ENCODE results near the gene MPL. TPM values are rescaled to one million over a fixed set of nuclear protein-coding genes. Genes with fewer than 3 reads are reported as not detected.

Gene MPL
- total RNA-seq, 1 donor from 2014 or later: not detected

GRCh38 chr1:43325381-43325780 lies 12.2 kb upstream of the MPL start:
- DNase-seq: no peak

GRCh38 chr1:43327549-43328292 lies 9.9 kb upstream of the MPL start:
- DNase-seq: no peak

- DNase-seq: peak; percentile 12
Observed at GRCh38 chr1:43329995-43330751, 7.4 kb upstream of the MPL start.

- DNase-seq: no peak
Observed at GRCh38 chr1:43331688-43332087, 5.9 kb upstream of the MPL start.

- DNase-seq: no peak
Observed at GRCh38 chr1:43334453-43335205, 3.0 kb upstream of the MPL start.

- no peak for DNase-seq
Observed at GRCh38 chr1:43338001-43338400, 383 bp downstream of the MPL start.

- DNase-seq: no peak
Observed at GRCh38 chr1:43339584-43340232, 2.1 kb downstream of the MPL start.

- no peak for DNase-seq
Observed at GRCh38 chr1:43340559-43340958, 2.9 kb downstream of the MPL start.

- DNase-seq: no peak
Observed at GRCh38 chr1:43344267-43344850, 6.7 kb downstream of the MPL start.

- no peak for DNase-seq
Observed at GRCh38 chr1:43345120-43345519, 7.5 kb downstream of the MPL start.

GRCh38 chr1:43346636-43347035 lies 9.0 kb downstream of the MPL start:
- DNase-seq: no peak

GRCh38 chr1:43348343-43348808 lies 10.8 kb downstream of the MPL start:
- DNase-seq: no peak

GRCh38 chr1:43348809-43349593 lies 11.4 kb downstream of the MPL start:
- peak; percentile 85 for DNase-seq

GRCh38 chr1:43349594-43350306 lies 12.1 kb downstream of the MPL start:
- DNase-seq: peak; percentile 39

- no peak for DNase-seq
Observed at GRCh38 chr1:43350976-43351375, 13.4 kb downstream of the MPL start.

- no peak for DNase-seq
Observed at GRCh38 chr1:43351421-43352350, 14.1 kb downstream of the MPL start.

GRCh38 chr1:43352351-43352705 lies 14.7 kb downstream of the MPL start:
- no peak for DNase-seq

- DNase-seq: no peak
Observed at GRCh38 chr1:43352881-43353280, 15.3 kb downstream of the MPL start.

GRCh38 chr1:43354471-43354870 lies 16.9 kb downstream of the MPL start:
- DNase-seq: no peak

All from tongue (tissue), 2 donors.